Skin epidermis (tissue), 12 donors: Measurements from ENCODE around the gene TRIM72.
"Not testable (repeated sequence)": the region's sequence is repeated elsewhere in the genome, so short reads cannot be mapped to it uniquely, and the experiment has no call there.

Experiments used
- H3K27ac ChIP-seq, 21 experiments: fragments of 200-600 bp; sonication (generic) in 11 of 21; one replicate each; pipeline ENCODE4 v1.5.0; 2020; ENCODE audit warnings: mild to moderate bottlenecking in 3 of 21, inconsistent platforms in 2 of 21, moderate library complexity in 2 of 21
- H3K4me3 ChIP-seq, 7 experiments: fragments of 200-600 bp; sonication (generic) in 2 of 7; one replicate each; pipeline ENCODE4 v1.5.0; 2020; ENCODE audit warnings: inconsistent platforms in 2 of 7, mild to moderate bottlenecking in 2 of 7, moderate library complexity in 1 of 7

The TRIM72 gene

GRCh38 chr16:31271621-31272190, 57.8 kb downstream of the TRIM72 start:
- no peak overlapping the region for H3K27ac ChIP-seq
- no peak overlapping the region for H3K4me3 ChIP-seq

- Histone ChIP-seq H3K4me3 (no peak overlapping the region), H3K27ac (no peak overlapping the region)
These were observed 59.3 kb downstream of the TRIM72 start for GRCh38 chr16:31273187-31273586.

GRCh38 chr16:31273676-31274075, 59.8 kb downstream of the TRIM72 start:
- Histone ChIP-seq H3K4me3 (no peak overlapping the region), H3K27ac (peak overlapping the region in 1 of 21 experiments; percentile 50)

GRCh38 chr16:31274831-31275816, 61.2 kb downstream of the TRIM72 start:
- H3K4me3 ChIP-seq: no peak overlapping the region

GRCh38 chr16:31276600-31276999, 62.7 kb downstream of the TRIM72 start:
- no peak overlapping the region for H3K4me3 ChIP-seq
- H3K27ac ChIP-seq: no peak overlapping the region

More at GRCh38 chr16:31274831-31275816, 61.2 kb downstream of the TRIM72 start:
- peak overlapping the region in 1 of 21 experiments; percentile 26 for H3K27ac ChIP-seq

- H3K27ac ChIP-seq: no peak overlapping the region
- H3K4me3 ChIP-seq: no peak overlapping the region
These were observed 63.8 kb downstream of the TRIM72 start for GRCh38 chr16:31277659-31278260.

GRCh38 chr16:31278853-31279252, 64.9 kb downstream of the TRIM72 start:
- H3K27ac ChIP-seq, H3K4me3 ChIP-seq: not testable (repeated sequence)
